Jurkat, Clone E6-1 (cell line): ENCODE data around the gene TPMT. TPM values are rescaled to one million over a fixed set of nuclear protein-coding genes. Genes with fewer than 3 reads are reported as not detected.
"Not testable (repeated sequence)": the region's sequence is repeated elsewhere in the genome, so short reads cannot be mapped to it uniquely, and the experiment has no call there.

Experiments
- DNase-seq: peaks from one replicate; pipeline ENCODE4 v3.0.0-alpha.2; 2011; ENCODE audit warnings: low read depth, low spot score
- H3K4me3 ChIP-seq: 2 replicates; pipeline ENCODE4 v1.5.1; 2011; ENCODE audit warnings: mild to moderate bottlenecking, low read length, control low read depth, moderate library complexity
- polyA plus RNA-seq: library from polyadenylated mRNA; unstranded; fragments of >200 nt; gene quantifications from one replicate; pipeline ENCODE4 v1.2.1, GENCODE V29; 2012; ENCODE audit warnings: missing spikeins; ENCODE audit not compliant: insufficient read length, insufficient read depth

The TPMT gene
- polyA plus RNA-seq, result 11.8 TPM

GRCh38 chr6:18154507-18155149, at the start of gene TPMT:
Gene TPMT (minus strand): TSS chr6:18155077. CDS start chr6:18149127, 5,950 bp downstream.
- DNase-seq, result no peak
- H3K4me3 ChIP-seq, result peak within 1 kb of the TSS; percentile 96

- H3K4me3 ChIP-seq, result no peak overlapping the region
- DNase-seq, result no peak
Measured at GRCh38 chr6:18203786-18204185, 48.9 kb upstream of the TPMT start.

GRCh38 chr6:18192026-18192425, 37.1 kb upstream of the TPMT start:
- no peak for DNase-seq

GRCh38 chr6:18189196-18189595, 34.3 kb upstream of the TPMT start:
- no peak overlapping the region for H3K4me3 ChIP-seq
- DNase-seq, result no peak

More at GRCh38 chr6:18192026-18192425, 37.1 kb upstream of the TPMT start:
- H3K4me3 ChIP-seq, result no peak overlapping the region

- H3K4me3 ChIP-seq, result no peak overlapping the region
- no peak for DNase-seq
Measured at GRCh38 chr6:18187701-18188100, 32.8 kb upstream of the TPMT start.

GRCh38 chr6:18186540-18187250, 31.8 kb upstream of the TPMT start:
- no peak overlapping the region for H3K4me3 ChIP-seq
- DNase-seq, result no peak

GRCh38 chr6:18186033-18186432, 31.2 kb upstream of the TPMT start:
- no peak overlapping the region for H3K4me3 ChIP-seq
- no peak for DNase-seq

- no peak overlapping the region for H3K4me3 ChIP-seq
- peak; percentile 14 for DNase-seq
Measured at GRCh38 chr6:18185624-18186023, 30.7 kb upstream of the TPMT start.

- H3K4me3 ChIP-seq, result no peak overlapping the region
- no peak for DNase-seq
Measured at GRCh38 chr6:18183766-18184165, 28.9 kb upstream of the TPMT start.

- no peak overlapping the region for H3K4me3 ChIP-seq
- no peak for DNase-seq
Measured at GRCh38 chr6:18182568-18182967, 27.7 kb upstream of the TPMT start.

- no peak for DNase-seq
- H3K4me3 ChIP-seq, result no peak overlapping the region
Measured at GRCh38 chr6:18179770-18180356, 25.0 kb upstream of the TPMT start.

- no peak for DNase-seq
- no peak overlapping the region for H3K4me3 ChIP-seq
Measured at GRCh38 chr6:18178960-18179615, 24.2 kb upstream of the TPMT start.

- DNase-seq, result no peak
- H3K4me3 ChIP-seq, result no peak overlapping the region
Measured at GRCh38 chr6:18177286-18177965, 22.5 kb upstream of the TPMT start.

- DNase-seq, H3K4me3 ChIP-seq: not testable (repeated sequence)
Measured at GRCh38 chr6:18176198-18176597, 21.3 kb upstream of the TPMT start.

GRCh38 chr6:18171871-18172270, 17.0 kb upstream of the TPMT start:
- H3K4me3 ChIP-seq, result no peak overlapping the region
- no peak for DNase-seq

GRCh38 chr6:18168264-18168663, 13.4 kb upstream of the TPMT start:
- H3K4me3 ChIP-seq, result no peak overlapping the region
- DNase-seq, result no peak

GRCh38 chr6:18166312-18167036, 11.6 kb upstream of the TPMT start:
- no peak for DNase-seq
- H3K4me3 ChIP-seq, result no peak overlapping the region

GRCh38 chr6:18165751-18166150, 10.9 kb upstream of the TPMT start:
- no peak for DNase-seq
- H3K4me3 ChIP-seq, result no peak overlapping the region

GRCh38 chr6:18162401-18162800, 7.5 kb upstream of the TPMT start:
- H3K4me3 ChIP-seq, result no peak overlapping the region
- no peak for DNase-seq
